OCI-LY3 (cell line): ENCODE data around the gene TASOR.

ENCODE experiments used
- H2AFZ ChIP-seq: fragments of 200-600, 300-600 bp; shearing (Covaris generic); 2 replicates; pipeline ENCODE4 v1.6.0; 2014; ENCODE audit warnings: antibody characterized with exemption, low read depth, low read length
- H3K27ac ChIP-seq: fragments of 200-600, 300-600 bp; sonication (generic); 2 replicates; pipeline ENCODE4 v1.5.1; 2014; ENCODE audit warnings: mild to moderate bottlenecking, low read length, moderate library complexity, mixed read lengths
- H3K27me3 ChIP-seq: fragments of 200-600, 300-600 bp; sonication (generic); 2 replicates; pipeline ENCODE4 v1.6.1; 2014; ENCODE audit warnings: low read depth, low read length, mixed read lengths
- H3K36me3 ChIP-seq: fragments of 200-600, 300-600 bp; sonication (generic); replicated peaks from 2 replicates; pipeline ENCODE3; 2014; ENCODE audit warnings: low read depth, low read length, mixed read lengths
- H3K4me1 ChIP-seq: fragments of 300-600, 200-600 bp; sonication (generic); 2 replicates; pipeline ENCODE4 v1.6.1; 2014; ENCODE audit warnings: low read length, mixed read lengths
- H3K4me2 ChIP-seq: fragments of 200-600, 300-600 bp; sonication (generic); 2 replicates; pipeline ENCODE4 v1.6.1; 2014; ENCODE audit warnings: low read length, mixed read lengths
- H3K4me3 ChIP-seq: fragments of 300-600, 200-600 bp; sonication (generic); 2 replicates; pipeline ENCODE4 v1.5.1; 2014; ENCODE audit warnings: antibody characterized with exemption, mild to moderate bottlenecking, low read length, moderate library complexity
- H3K79me2 ChIP-seq: fragments of 300-600, 200-600 bp; shearing (Covaris generic); 2 replicates; pipeline ENCODE4 v1.6.1; 2014; ENCODE audit warnings: mild to moderate bottlenecking, low read length, mixed read lengths
- H3K9ac ChIP-seq: fragments of 300-600, 200-600 bp; shearing (Covaris generic); 2 replicates; pipeline ENCODE4 v1.6.0; 2014; ENCODE audit warnings: mild to moderate bottlenecking, low read length, moderate library complexity
- H3K9me3 ChIP-seq: fragments of 200-600, 300-600 bp; shearing (Covaris generic); 2 replicates; pipeline ENCODE4 v1.6.1; 2014; ENCODE audit warnings: low read length, mixed read lengths; ENCODE audit not compliant: insufficient read depth
- H4K20me1 ChIP-seq: fragments of 200-600, 300-600 bp; sonication (generic); 2 replicates; pipeline ENCODE4 v1.6.1; 2016; ENCODE audit warnings: low read length, mixed read lengths; ENCODE audit not compliant: insufficient read depth
- CTCF ChIP-seq: fragments of 200-600, 300-600 bp; sonication (generic); IDR thresholded peaks from 2 replicates; pipeline ENCODE4 v1.5.1; 2014; ENCODE audit warnings: antibody characterized with exemption, low read length, low read depth
- EZH2phosphoT487 ChIP-seq: fragments of 200-600 bp; shearing (Covaris generic); IDR thresholded peaks from 2 replicates; pipeline ENCODE4 v1.6.1; 2018; ENCODE audit warnings: antibody characterized with exemption, mixed run types, low read depth

Gene TASOR

GRCh38 chr3:56683122-56683817 lies at the start of gene TASOR:
Gene TASOR, minus strand, starts transcription at chr3:56683265. Its CDS starts 259 bp downstream, at chr3:56683006.
- Histone ChIP-seq H4K20me1 (no peaks in the 10 kb centered on the region), H3K4me2 (peak within 1 kb of the TSS; percentile 69), H2AFZ (peak within 1 kb of the TSS; percentile 94), H3K27me3 (no peaks in the 10 kb centered on the region), H3K27ac (peak within 1 kb of the TSS; percentile 80), H3K4me3 (peak within 1 kb of the TSS; percentile 82), H3K4me1 (peaks cover 25% of the 10 kb centered on the region), H3K9ac (peak within 1 kb of the TSS; percentile 91), H3K79me2 (peaks cover 44% of the 10 kb centered on the region), H3K36me3 (peaks cover 50% of the 10 kb centered on the region), H3K9me3 (peaks cover 4% of the 10 kb centered on the region; the same call in 1 of the 2 replicates)
- TF ChIP-seq EZH2phosphoT487, result no peak
- TF ChIP-seq CTCF, result no peak

DNA sequence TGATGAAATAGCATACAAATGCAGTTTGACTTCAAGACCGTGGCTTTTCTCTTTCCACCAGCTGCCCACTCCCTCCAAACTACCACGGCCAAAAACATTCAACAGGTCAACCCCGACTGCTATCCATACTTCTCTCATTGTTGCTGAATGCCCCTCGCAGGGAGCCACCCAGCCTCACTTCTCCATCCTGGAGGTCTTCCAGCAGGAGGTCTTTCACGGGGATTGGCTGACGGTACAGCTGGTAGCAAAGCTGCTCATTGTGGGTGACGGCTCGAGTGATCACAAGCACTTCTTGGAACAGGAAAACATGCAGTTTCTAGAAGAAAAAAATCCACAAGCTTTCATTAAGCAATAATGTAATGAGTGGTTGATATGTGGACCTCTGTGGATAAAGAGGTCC lies 49.0 kb upstream of the TASOR start:
- Histone ChIP-seq H2AFZ (no peak overlapping the region), H3K4me1 (peaks cover 3% of the 10 kb centered on the region; the same call in 1 of the 2 replicates), H3K79me2 (no peaks in the 10 kb centered on the region), H3K9me3 (no peaks in the 10 kb centered on the region), H4K20me1 (no peaks in the 10 kb centered on the region), H3K27ac (no peak overlapping the region), H3K4me2 (no peak overlapping the region), H3K36me3 (peaks cover 23% of the 10 kb centered on the region), H3K4me3 (no peak overlapping the region), H3K27me3 (no peaks in the 10 kb centered on the region), H3K9ac (no peak overlapping the region)
- no peak for TF ChIP-seq CTCF
- TF ChIP-seq EZH2phosphoT487, result no peak

DNA sequence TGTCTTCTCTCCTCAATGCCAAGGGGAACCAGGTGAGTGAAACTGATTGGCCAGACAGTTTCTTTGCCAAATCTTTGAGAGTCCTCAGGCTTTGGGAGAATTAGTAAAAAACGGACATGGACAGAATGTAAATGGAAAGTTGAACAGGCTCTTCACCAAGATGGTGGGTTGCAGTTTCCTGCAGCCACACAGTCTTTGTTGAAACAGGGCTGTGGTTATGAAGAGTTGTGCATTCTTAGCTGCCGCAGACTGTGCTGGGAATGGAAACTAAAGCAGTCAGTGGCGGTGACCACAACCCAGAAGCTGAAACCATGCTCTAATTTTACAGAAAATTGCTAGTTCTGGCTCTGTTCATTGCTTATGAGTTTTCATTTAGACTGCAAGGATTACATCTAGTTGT lies 42.1 kb upstream of the TASOR start:
- peaks cover 15% of the 10 kb centered on the region for H3K36me3 ChIP-seq
- H3K4me1 ChIP-seq, result peaks cover 28% of the 10 kb centered on the region
- H3K27ac ChIP-seq, result peak overlapping the region; percentile 39
- H2AFZ ChIP-seq, result no peak overlapping the region
- H3K9me3 ChIP-seq, result no peaks in the 10 kb centered on the region
- H3K4me2 ChIP-seq, result peak overlapping the region; percentile 41
- H3K9ac ChIP-seq, result 0 out of 2 replicates have a peak overlapping the region, but pooled peaks have one; percentile 11
- no peaks in the 10 kb centered on the region for H3K79me2 ChIP-seq
- H3K27me3 ChIP-seq, result no peaks in the 10 kb centered on the region
- TF ChIP-seq CTCF (no peak), EZH2phosphoT487 (no peak)
- 0 out of 2 replicates have a peak overlapping the region, but pooled peaks have one; percentile 10 for H3K4me3 ChIP-seq
- H4K20me1 ChIP-seq, result no peaks in the 10 kb centered on the region

- Histone ChIP-seq H3K9ac (no peak overlapping the region), H3K27ac (no peak overlapping the region), H3K4me3 (no peak overlapping the region), H3K4me1 (peaks cover 28% of the 10 kb centered on the region), H3K27me3 (no peaks in the 10 kb centered on the region), H3K4me2 (peak overlapping the region; percentile 41; the same call in 1 of the 2 replicates), H4K20me1 (no peaks in the 10 kb centered on the region), H3K36me3 (peaks cover 15% of the 10 kb centered on the region), H3K79me2 (no peaks in the 10 kb centered on the region), H2AFZ (no peak overlapping the region), H3K9me3 (no peaks in the 10 kb centered on the region)
- no peak for TF ChIP-seq CTCF
- no peak for TF ChIP-seq EZH2phosphoT487
These were observed 41.6 kb upstream of the TASOR start for GRCh38 chr3:56724676-56725075.
